ENCODE measurements around the gene FNIP2. TPM values are rescaled to one million over a fixed set of nuclear protein-coding genes. Genes with fewer than 3 reads are reported as not detected.
"Not testable (repeated sequence)": the region's sequence is repeated elsewhere in the genome, so short reads cannot be mapped to it uniquely, and the experiment has no call there.

FNIP2 gene
- total RNA-seq, 1 donor from 2014 or later, result 21.4 TPM

DNA sequence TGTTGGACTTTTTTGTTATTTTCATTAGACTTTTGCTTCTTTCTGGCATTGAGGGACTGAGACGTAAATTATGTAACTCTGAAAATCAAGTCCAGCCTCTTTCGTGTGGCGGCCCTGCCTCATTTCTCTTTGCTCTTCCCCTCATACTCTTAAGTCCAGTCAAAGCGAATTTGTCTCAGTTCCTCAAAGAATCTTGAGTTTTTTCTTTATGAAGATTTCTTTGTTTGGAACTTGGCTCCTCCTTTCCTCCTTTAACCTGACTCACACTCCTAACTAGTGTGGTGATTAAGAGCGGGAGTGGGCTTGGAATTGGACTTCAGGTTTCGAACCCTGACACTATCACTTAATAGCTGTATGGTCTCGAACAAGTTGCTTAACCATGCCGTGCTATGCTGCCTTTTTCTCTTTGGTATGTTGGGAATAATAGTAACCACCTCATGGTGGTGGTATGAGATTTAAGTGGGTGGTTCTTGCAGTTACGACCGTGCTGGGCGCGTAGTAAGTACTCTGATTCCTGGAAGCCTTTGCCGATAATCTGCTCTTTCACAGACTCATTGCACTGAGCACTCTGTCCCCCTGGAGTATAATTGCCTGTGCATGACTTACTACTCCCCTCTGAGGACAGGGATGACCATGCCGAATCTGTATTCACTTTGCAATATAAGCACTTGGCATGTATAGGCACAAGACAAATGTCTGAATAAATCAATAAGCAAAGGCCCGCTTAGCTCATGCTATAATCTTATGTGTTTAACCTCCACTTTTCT is 19.1 kb downstream of the FNIP2 start:
- H3K4me3 ChIP-seq (ENCODE audit: low read length in 3 of 3), result peak overlapping the region in 2 of 3 donors; percentile 15 to 18
- H3K4me1 ChIP-seq (ENCODE audit: control insufficient read depth in 3 of 3, insufficient read depth in 3 of 3, low read length in 3 of 3), result peaks cover 43 to 47% (median 45%) of the 10 kb centered on the region in 3 donors

GRCh38 chr4:158788516-158788915 is 19.7 kb downstream of the FNIP2 start:
- Histone ChIP-seq H3K9ac (ENCODE audit: low read depth in 1 of 3, low read length in 3 of 3) (no peak overlapping the region), H3K9me3 (ENCODE audit: control insufficient read depth in 3 of 3, low read length in 3 of 3) (no peaks in the 10 kb centered on the region), H3K27me3 (ENCODE audit: control insufficient read depth in 3 of 3, insufficient read depth in 3 of 3, low read length in 3 of 3) (no peaks in the 10 kb centered on the region), H3K4me1 (ENCODE audit: control insufficient read depth in 3 of 3, insufficient read depth in 3 of 3, low read length in 3 of 3) (peaks cover 40 to 46% (median 41%) of the 10 kb centered on the region in 3 donors), H3K4me3 (ENCODE audit: low read length in 3 of 3) (no peak overlapping the region), H3K36me3 (ENCODE audit: control insufficient read depth in 3 of 3, insufficient read depth in 3 of 3, low read length in 3 of 3) (no peaks in the 10 kb centered on the region), H3K27ac (ENCODE audit: low read depth, low read length) (peak overlapping the region; percentile 60)

More for the DNA sequence above, 19.1 kb downstream of the FNIP2 start:
- no peaks in the 10 kb centered on the region for H3K36me3 ChIP-seq (ENCODE audit: control insufficient read depth in 3 of 3, insufficient read depth in 3 of 3, low read length in 3 of 3)
- no peaks in the 10 kb centered on the region for H3K27me3 ChIP-seq (ENCODE audit: control insufficient read depth in 3 of 3, insufficient read depth in 3 of 3, low read length in 3 of 3)
- no peak overlapping the region for H3K9ac ChIP-seq (ENCODE audit: low read depth in 1 of 3, low read length in 3 of 3)
- no peaks in the 10 kb centered on the region for H3K9me3 ChIP-seq (ENCODE audit: control insufficient read depth in 3 of 3, low read length in 3 of 3)
- peak overlapping the region; percentile 60 for H3K27ac ChIP-seq (ENCODE audit: low read depth, low read length)

- H3K27ac ChIP-seq (ENCODE audit: low read depth, low read length), result no peak overlapping the region
- H3K4me3 ChIP-seq (ENCODE audit: low read length in 3 of 3), result no peak overlapping the region
- H3K4me1 ChIP-seq (ENCODE audit: control insufficient read depth in 3 of 3, insufficient read depth in 3 of 3, low read length in 3 of 3), result peaks cover 33 to 41% (median 37%) of the 10 kb centered on the region in 3 donors
- no peaks in the 10 kb centered on the region for H3K36me3 ChIP-seq (ENCODE audit: control insufficient read depth in 3 of 3, insufficient read depth in 3 of 3, low read length in 3 of 3)
- H3K9ac ChIP-seq (ENCODE audit: low read depth in 1 of 3, low read length in 3 of 3), result no peak overlapping the region
- no peaks in the 10 kb centered on the region for H3K27me3 ChIP-seq (ENCODE audit: control insufficient read depth in 3 of 3, insufficient read depth in 3 of 3, low read length in 3 of 3)
- no peaks in the 10 kb centered on the region for H3K9me3 ChIP-seq (ENCODE audit: control insufficient read depth in 3 of 3, low read length in 3 of 3)
Observed at GRCh38 chr4:158789853-158790252, 21.0 kb downstream of the FNIP2 start.

GRCh38 chr4:158793021-158793420 is 24.2 kb downstream of the FNIP2 start:
- Histone ChIP-seq H3K4me3 (ENCODE audit: low read length in 3 of 3) (no peak overlapping the region), H3K27me3 (ENCODE audit: control insufficient read depth in 3 of 3, insufficient read depth in 3 of 3, low read length in 3 of 3) (no peaks in the 10 kb centered on the region), H3K27ac (ENCODE audit: low read depth, low read length) (no peak overlapping the region), H3K4me1 (ENCODE audit: control insufficient read depth in 3 of 3, insufficient read depth in 3 of 3, low read length in 3 of 3) (peaks cover 18 to 40% (median 20%) of the 10 kb centered on the region in 3 donors), H3K9ac (ENCODE audit: low read depth in 1 of 3, low read length in 3 of 3) (no peak overlapping the region), H3K36me3 (ENCODE audit: control insufficient read depth in 3 of 3, insufficient read depth in 3 of 3, low read length in 3 of 3) (no peaks in the 10 kb centered on the region), H3K9me3 (ENCODE audit: control insufficient read depth in 3 of 3, low read length in 3 of 3) (no peaks in the 10 kb centered on the region)

GRCh38 chr4:158793430-158793829 is 24.6 kb downstream of the FNIP2 start:
- H3K27ac ChIP-seq (ENCODE audit: low read depth, low read length); H3K9ac ChIP-seq (ENCODE audit: low read depth in 1 of 3, low read length in 3 of 3); H3K27me3 ChIP-seq (ENCODE audit: control insufficient read depth in 3 of 3, insufficient read depth in 3 of 3, low read length in 3 of 3); H3K36me3 ChIP-seq (ENCODE audit: control insufficient read depth in 3 of 3, insufficient read depth in 3 of 3, low read length in 3 of 3); H3K4me3 ChIP-seq (ENCODE audit: low read length in 3 of 3); H3K9me3 ChIP-seq (ENCODE audit: control insufficient read depth in 3 of 3, low read length in 3 of 3): not testable (repeated sequence)
- peaks cover 14 to 36% (median 18%) of the 10 kb centered on the region in 3 donors for H3K4me1 ChIP-seq (ENCODE audit: control insufficient read depth in 3 of 3, insufficient read depth in 3 of 3, low read length in 3 of 3)

- Histone ChIP-seq H3K9me3 (ENCODE audit: control insufficient read depth in 3 of 3, low read length in 3 of 3) (no peaks in the 10 kb centered on the region), H3K4me1 (ENCODE audit: control insufficient read depth in 3 of 3, insufficient read depth in 3 of 3, low read length in 3 of 3) (peaks cover 14 to 36% (median 28%) of the 10 kb centered on the region in 3 donors), H3K36me3 (ENCODE audit: control insufficient read depth in 3 of 3, insufficient read depth in 3 of 3, low read length in 3 of 3) (no peaks in the 10 kb centered on the region), H3K27ac (ENCODE audit: low read depth, low read length) (peak overlapping the region; percentile 33), H3K4me3 (ENCODE audit: low read length in 3 of 3) (no peak overlapping the region), H3K9ac (ENCODE audit: low read depth in 1 of 3, low read length in 3 of 3) (no peak overlapping the region), H3K27me3 (ENCODE audit: control insufficient read depth in 3 of 3, insufficient read depth in 3 of 3, low read length in 3 of 3) (no peaks in the 10 kb centered on the region)
Observed at GRCh38 chr4:158796370-158797140, 27.7 kb downstream of the FNIP2 start.

GRCh38 chr4:158798062-158798461 is 29.2 kb downstream of the FNIP2 start:
- Histone ChIP-seq H3K27ac (ENCODE audit: low read depth, low read length) (no peak overlapping the region), H3K4me1 (ENCODE audit: control insufficient read depth in 3 of 3, insufficient read depth in 3 of 3, low read length in 3 of 3) (peaks cover 15 to 29% (median 19%) of the 10 kb centered on the region in 3 donors), H3K4me3 (ENCODE audit: low read length in 3 of 3) (no peak overlapping the region), H3K27me3 (ENCODE audit: control insufficient read depth in 3 of 3, insufficient read depth in 3 of 3, low read length in 3 of 3) (no peaks in the 10 kb centered on the region), H3K9ac (ENCODE audit: low read depth in 1 of 3, low read length in 3 of 3) (no peak overlapping the region), H3K9me3 (ENCODE audit: control insufficient read depth in 3 of 3, low read length in 3 of 3) (no peaks in the 10 kb centered on the region), H3K36me3 (ENCODE audit: control insufficient read depth in 3 of 3, insufficient read depth in 3 of 3, low read length in 3 of 3) (no peaks in the 10 kb centered on the region)

GRCh38 chr4:158799013-158799770 is 30.4 kb downstream of the FNIP2 start:
- Histone ChIP-seq H3K4me1 (ENCODE audit: control insufficient read depth in 3 of 3, insufficient read depth in 3 of 3, low read length in 3 of 3) (peaks cover 15 to 27% (median 18%) of the 10 kb centered on the region in 3 donors), H3K4me3 (ENCODE audit: low read length in 3 of 3) (no peak overlapping the region), H3K9me3 (ENCODE audit: control insufficient read depth in 3 of 3, low read length in 3 of 3) (no peaks in the 10 kb centered on the region), H3K27ac (ENCODE audit: low read depth, low read length) (no peak overlapping the region), H3K9ac (ENCODE audit: low read depth in 1 of 3, low read length in 3 of 3) (no peak overlapping the region), H3K27me3 (ENCODE audit: control insufficient read depth in 3 of 3, insufficient read depth in 3 of 3, low read length in 3 of 3) (no peaks in the 10 kb centered on the region), H3K36me3 (ENCODE audit: control insufficient read depth in 3 of 3, insufficient read depth in 3 of 3, low read length in 3 of 3) (no peaks in the 10 kb centered on the region)

DNA sequence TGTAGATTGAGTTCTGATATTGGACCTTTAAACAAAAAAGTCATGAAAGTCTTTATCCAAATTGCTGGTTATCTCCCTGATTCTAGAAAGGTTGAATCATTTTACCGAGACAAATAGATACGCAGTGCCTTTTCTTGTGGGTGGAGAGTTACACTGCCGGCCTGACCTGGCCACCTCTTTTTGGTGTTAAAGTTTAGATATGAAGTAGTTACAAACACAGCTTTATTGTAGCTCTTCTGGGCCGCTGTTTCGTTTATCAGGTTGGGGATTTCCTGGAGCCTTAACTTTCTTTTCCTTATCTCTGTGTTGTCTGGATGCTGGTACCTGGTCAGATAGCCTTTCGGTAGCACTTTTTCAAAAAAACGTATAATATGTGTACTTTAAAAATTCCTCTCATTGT is 31.0 kb downstream of the FNIP2 start:
- Histone ChIP-seq H3K27ac (ENCODE audit: low read depth, low read length) (no peak overlapping the region), H3K9ac (ENCODE audit: low read depth in 1 of 3, low read length in 3 of 3) (no peak overlapping the region), H3K36me3 (ENCODE audit: control insufficient read depth in 3 of 3, insufficient read depth in 3 of 3, low read length in 3 of 3) (no peaks in the 10 kb centered on the region), H3K4me3 (ENCODE audit: low read length in 3 of 3) (no peak overlapping the region), H3K4me1 (ENCODE audit: control insufficient read depth in 3 of 3, insufficient read depth in 3 of 3, low read length in 3 of 3) (peaks cover 15 to 27% (median 18%) of the 10 kb centered on the region in 3 donors), H3K9me3 (ENCODE audit: control insufficient read depth in 3 of 3, low read length in 3 of 3) (no peaks in the 10 kb centered on the region), H3K27me3 (ENCODE audit: control insufficient read depth in 3 of 3, insufficient read depth in 3 of 3, low read length in 3 of 3) (no peaks in the 10 kb centered on the region)
